LNCaP clone FGC (cell line): ENCODE results near the gene ACO1.

Experiments used
- DNase-seq: peaks from one replicate; pipeline ENCODE4 v3.0.0-alpha.2; 2011; ENCODE audit warnings: low read depth
- H3K4me3 ChIP-seq: 2 replicates; pipeline ENCODE4 v1.5.1; 2011; ENCODE audit warnings: mild to moderate bottlenecking, low read depth, low read length, control low read depth
- TF ChIP-seq, protein P1 (sequence below): IDR thresholded peaks from 2 replicates; pipeline ENCODE4 v1.5.1; 2012; ENCODE audit warnings: mild to moderate bottlenecking; ENCODE audit not compliant: control insufficient read depth, insufficient read depth; ENCODE audit errors: extremely low read depth

Gene ACO1

GRCh38 chr9:32468740-32469139 lies 84.3 kb downstream of the ACO1 start:
- no peak overlapping the region for H3K4me3 ChIP-seq
- no peak for DNase-seq
- TF ChIP-seq, protein P1, sequence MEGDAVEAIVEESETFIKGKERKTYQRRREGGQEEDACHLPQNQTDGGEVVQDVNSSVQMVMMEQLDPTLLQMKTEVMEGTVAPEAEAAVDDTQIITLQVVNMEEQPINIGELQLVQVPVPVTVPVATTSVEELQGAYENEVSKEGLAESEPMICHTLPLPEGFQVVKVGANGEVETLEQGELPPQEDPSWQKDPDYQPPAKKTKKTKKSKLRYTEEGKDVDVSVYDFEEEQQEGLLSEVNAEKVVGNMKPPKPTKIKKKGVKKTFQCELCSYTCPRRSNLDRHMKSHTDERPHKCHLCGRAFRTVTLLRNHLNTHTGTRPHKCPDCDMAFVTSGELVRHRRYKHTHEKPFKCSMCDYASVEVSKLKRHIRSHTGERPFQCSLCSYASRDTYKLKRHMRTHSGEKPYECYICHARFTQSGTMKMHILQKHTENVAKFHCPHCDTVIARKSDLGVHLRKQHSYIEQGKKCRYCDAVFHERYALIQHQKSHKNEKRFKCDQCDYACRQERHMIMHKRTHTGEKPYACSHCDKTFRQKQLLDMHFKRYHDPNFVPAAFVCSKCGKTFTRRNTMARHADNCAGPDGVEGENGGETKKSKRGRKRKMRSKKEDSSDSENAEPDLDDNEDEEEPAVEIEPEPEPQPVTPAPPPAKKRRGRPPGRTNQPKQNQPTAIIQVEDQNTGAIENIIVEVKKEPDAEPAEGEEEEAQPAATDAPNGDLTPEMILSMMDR = no peak

- TF ChIP-seq, protein P1 = no peak
- no peak for DNase-seq
- H3K4me3 ChIP-seq = no peak overlapping the region
Observed at GRCh38 chr9:32472344-32472743, 87.9 kb downstream of the ACO1 start.

- no peak for DNase-seq
Observed at GRCh38 chr9:32483343-32483742, 98.9 kb downstream of the ACO1 start.

DNA sequence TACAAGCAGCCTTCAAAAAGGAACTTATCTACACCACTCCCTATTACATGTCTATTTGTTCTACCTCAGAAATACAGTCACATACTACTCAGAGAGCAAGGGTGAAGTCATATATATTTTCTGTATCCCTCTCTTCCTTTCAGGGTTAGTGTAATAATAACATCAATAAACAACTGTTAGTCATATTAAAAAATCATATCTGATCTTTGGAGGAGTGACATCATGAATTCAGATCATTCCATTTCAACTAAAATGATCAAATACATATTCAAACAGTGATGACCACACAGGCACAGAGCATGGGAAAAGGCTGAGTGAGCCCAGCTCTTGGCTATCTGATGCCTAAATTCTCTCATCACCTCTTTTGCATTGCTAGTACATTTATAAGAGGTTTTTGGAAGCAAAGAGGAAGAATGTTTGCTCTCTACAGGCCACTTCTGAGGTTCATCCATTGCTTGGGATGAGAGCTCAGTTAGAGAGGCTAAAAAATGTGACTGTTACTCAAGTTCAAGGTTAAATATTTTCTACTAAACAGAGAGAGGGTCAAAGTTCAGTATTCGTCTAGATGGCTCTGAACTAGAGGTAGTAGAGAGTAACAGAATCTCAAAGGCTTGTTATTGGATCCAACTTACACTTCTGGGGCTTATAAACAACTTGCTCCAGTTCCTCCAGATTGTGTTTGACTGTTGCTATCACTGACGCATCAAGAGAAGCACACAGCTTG lies 102.6 kb downstream of the ACO1 start:
- TF ChIP-seq, protein P1 = no peak
- DNase-seq = no peak
- H3K4me3 ChIP-seq = no peak overlapping the region

More at GRCh38 chr9:32483343-32483742, 98.9 kb downstream of the ACO1 start:
- TF ChIP-seq, protein P1 = no peak
- no peak overlapping the region for H3K4me3 ChIP-seq

DNA sequence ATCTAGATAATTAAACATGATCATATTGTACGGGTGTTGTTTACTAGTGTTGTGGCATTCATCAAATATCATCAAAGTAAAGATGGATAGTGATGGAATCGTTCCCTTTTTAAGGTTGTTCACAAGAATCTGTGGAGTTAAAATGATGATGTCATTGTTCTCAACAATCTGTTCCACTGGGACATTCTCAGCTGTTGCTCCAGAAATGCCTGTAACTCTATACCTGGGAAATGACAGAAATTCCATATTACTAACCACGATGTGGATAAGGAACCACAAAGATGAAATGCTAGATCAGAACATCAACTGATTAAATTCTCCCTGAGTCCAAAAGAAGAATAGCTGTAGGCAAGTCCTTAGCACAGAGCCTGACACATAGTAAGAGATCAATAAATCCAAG lies 103.5 kb downstream of the ACO1 start:
- H3K4me3 ChIP-seq = no peak overlapping the region
- DNase-seq = no peak
- TF ChIP-seq, protein P1 = no peak

GRCh38 chr9:32490601-32491000 lies 106.2 kb downstream of the ACO1 start:
- no peak for DNase-seq
- no peak overlapping the region for H3K4me3 ChIP-seq
- TF ChIP-seq, protein P1 = no peak

DNA sequence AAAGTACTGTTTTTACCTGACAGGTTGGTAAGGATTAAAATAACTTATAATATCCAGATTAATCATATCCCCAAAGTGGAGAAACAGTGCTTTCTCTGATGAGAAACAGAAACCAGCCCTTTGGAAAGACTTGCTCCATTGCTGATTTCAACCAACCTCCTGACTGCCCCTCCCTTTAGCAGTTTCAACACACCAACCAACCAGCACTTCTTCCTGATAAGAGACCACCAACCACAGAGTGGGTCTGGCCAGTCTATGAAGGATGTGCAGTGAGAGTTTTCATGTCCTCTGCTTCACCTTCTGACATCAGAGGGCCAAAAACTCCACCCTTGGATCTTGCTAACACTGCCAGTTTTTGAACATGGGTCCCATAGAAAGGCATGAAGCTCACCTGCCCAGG lies 113.5 kb downstream of the ACO1 start:
- H3K4me3 ChIP-seq = no peak overlapping the region
- DNase-seq = no peak
- TF ChIP-seq, protein P1 = no peak
